AG09319 (cell line): ENCODE measurements around the gene PBXIP1.

Experiments used
- DNase-seq: peaks from one replicate; pipeline ENCODE4 v3.0.0-alpha.2; 2010; ENCODE audit warnings: low read depth; ENCODE audit errors: extremely low read depth
- TF ChIP-seq, protein P1 (sequence below): IDR thresholded peaks from 2 replicates; pipeline ENCODE4 v1.5.1; 2011; ENCODE audit warnings: low read depth, mild to moderate bottlenecking, inconsistent platforms, low read length, moderate library complexity

Gene PBXIP1

DNA sequence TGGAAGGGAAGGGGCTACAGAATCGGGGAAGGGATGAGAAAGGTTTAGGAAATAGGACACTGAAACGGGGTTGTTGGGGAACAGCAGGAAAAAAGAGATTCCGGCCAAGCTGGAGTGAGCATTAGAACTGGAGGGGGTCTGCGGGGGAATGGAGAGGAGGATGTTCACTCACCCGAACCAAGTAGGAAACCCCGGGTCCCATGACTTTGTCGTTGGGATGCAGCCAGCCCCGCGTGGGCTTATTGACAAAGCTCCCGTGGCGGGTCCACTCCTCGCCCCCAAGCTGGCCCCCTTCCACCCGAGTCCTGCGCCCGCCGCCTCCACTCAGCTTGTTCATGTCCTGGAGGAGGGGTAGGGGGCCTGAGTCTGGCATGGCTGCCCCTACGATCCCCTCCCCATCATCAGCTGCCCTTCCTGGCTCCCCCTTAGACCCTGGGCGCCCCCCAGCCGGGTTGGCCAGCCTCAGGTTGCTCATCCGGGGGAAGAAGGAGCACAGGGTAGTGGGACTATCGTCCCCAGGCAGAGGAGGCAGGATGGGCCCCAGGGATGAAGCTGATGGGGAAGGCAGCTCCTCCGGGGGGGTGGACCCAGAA is 14.1 kb upstream of the PBXIP1 start:
- TF ChIP-seq, protein P1, sequence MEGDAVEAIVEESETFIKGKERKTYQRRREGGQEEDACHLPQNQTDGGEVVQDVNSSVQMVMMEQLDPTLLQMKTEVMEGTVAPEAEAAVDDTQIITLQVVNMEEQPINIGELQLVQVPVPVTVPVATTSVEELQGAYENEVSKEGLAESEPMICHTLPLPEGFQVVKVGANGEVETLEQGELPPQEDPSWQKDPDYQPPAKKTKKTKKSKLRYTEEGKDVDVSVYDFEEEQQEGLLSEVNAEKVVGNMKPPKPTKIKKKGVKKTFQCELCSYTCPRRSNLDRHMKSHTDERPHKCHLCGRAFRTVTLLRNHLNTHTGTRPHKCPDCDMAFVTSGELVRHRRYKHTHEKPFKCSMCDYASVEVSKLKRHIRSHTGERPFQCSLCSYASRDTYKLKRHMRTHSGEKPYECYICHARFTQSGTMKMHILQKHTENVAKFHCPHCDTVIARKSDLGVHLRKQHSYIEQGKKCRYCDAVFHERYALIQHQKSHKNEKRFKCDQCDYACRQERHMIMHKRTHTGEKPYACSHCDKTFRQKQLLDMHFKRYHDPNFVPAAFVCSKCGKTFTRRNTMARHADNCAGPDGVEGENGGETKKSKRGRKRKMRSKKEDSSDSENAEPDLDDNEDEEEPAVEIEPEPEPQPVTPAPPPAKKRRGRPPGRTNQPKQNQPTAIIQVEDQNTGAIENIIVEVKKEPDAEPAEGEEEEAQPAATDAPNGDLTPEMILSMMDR: no peak
- no peak for DNase-seq

DNA sequence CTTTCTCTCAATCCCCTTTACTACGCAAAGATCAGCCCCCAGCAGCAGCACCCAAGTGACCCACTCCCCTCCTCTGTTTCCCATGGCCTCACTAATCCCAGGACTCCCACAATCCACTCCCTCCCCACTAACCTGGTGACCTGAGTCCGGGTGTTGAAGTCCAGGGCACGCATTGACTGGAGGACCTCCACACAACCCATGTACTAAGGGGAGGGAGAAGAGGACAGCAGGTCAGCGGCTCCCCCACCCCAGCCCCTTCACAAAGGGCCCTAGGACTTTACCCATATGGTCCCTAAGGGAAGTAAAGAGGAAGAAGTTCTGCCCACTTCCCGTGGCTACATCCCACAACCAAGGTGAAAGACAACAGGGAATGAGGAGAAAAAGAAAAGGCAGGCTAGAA is 13.3 kb upstream of the PBXIP1 start:
- TF ChIP-seq, protein P1: no peak
- DNase-seq: no peak

DNA sequence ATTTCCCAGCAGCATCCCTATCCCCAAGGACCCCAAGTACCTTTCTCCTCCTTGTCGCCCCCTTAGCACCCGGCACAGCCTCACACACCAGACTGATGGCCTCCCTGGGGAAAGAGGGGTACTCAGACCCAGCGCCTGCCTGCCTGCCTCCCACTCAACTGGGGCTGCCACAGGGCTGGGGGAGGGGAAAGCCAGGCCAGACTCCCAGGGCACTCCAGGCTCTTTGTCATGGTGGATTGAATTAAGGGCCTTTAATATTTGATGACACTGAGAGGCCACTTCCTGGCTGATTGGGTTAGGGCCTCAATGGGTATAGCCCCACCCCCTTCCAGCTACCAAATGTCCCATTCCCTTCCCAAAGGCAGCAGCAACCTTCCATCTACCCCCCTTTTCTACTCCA is 12.8 kb upstream of the PBXIP1 start:
- TF ChIP-seq, protein P1: no peak
- DNase-seq: no peak

DNA sequence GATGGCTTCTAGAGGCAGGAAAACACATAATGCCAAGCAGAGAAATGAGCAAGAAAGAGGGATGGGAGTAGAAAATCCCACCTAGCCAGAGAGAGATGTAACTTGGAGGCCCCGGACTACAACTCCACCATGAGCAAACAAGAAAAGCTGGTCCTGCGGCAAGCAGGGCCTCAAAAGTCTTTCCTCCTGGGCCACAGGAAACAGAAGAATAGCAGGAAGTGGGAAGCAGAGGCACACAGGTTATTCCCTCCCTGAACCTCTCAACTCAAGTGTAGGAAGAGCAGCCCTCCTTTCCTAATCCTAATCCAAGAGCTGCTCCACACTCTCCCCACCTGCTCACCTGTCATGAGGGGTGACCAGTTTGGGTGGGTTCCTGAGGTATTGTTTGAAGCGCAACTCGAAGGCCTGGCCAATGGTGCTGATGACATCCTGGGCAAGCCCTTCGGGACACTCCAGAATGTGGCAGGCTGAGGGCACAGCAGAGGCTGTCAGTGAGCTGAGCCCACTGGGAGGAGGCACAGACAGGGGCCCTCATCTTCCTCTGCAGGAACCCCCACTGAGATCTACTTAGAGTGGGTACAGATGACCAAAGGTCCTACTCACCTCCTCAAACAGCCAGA is 11.5 kb upstream of the PBXIP1 start:
- no peak for DNase-seq
- TF ChIP-seq, protein P1: no peak

DNA sequence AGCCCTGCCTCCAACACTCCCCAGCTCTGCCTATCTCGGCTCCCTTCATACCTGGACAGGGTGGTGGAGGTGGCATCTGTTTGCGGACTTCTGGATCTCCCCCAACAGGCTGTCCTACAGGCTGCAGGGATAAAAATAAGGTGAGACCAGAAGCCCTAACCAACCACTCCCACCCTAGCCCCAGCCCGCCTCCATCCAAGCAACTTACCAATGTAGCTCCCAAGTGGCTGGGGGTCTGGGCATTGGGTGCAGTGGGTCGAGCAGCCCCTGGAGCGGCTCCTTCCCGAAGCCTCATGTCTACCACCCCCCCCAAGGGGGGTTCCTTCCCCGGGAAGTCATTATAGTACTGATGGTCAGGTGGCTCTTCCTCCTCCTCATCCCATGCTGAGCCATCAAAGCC is 10.2 kb upstream of the PBXIP1 start:
- DNase-seq: no peak
- TF ChIP-seq, protein P1: no peak

DNA sequence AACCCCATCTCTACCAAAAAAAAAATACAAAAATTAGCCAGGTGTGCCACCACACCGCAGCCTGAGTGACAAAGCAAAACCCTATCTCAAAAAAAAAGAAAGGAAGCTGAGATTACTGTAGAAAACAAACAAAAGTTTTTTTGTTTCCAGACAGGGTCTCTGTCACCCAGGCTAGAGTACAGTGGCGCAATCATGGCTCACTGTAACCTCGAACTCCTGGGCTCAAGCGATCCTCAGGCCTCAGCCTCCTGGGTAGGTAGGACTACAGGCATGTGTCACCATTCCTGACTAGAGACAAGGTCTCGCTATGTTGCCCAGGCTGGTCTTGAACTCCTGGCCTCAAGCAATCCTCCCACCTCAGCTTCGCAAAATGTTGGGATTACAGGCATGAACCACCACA is 8.5 kb upstream of the PBXIP1 start:
- no peak for DNase-seq
- TF ChIP-seq, protein P1: no peak

DNA sequence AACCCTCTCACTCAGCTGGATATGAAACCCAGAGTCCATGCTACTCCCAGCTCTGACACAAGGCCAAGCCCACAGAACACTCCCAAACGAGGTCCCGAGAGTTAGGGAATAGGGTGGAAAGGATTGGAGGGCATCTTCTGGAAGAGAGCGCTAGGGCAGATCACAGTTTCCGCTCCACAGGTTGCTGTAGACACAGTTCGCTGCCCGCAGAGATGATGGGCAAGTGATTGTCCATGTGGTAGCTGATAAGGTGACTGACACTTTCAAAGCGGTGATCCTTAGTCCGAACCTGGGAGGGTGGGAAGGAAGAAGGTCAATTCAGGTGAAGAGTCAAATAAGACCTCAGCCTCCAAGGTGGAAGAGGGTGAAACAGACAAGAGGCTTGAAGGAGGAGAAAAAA is 7.7 kb upstream of the PBXIP1 start:
- TF ChIP-seq, protein P1: no peak
- no peak for DNase-seq
